Endothelial cell (in vitro differentiated cells): ENCODE measurements around the gene SUSD1. TPM values are rescaled to one million over a fixed set of nuclear protein-coding genes. Genes with fewer than 3 reads are reported as not detected.

Source experiments
- DNase-seq: peaks from one replicate; pipeline ENCODE4 v3.0.0; 2021; ENCODE audit warnings: low spot score
- H3K27ac Mint-ChIP-seq: one replicate; pipeline ENCODE4 v1.8.0; 2021; ENCODE audit warnings: mixed read lengths, inconsistent platforms; ENCODE audit not compliant: unreplicated experiment
- H3K27me3 Mint-ChIP-seq: one replicate; pipeline ENCODE4 v1.8.0; 2021; ENCODE audit warnings: mild to moderate bottlenecking, moderate library complexity, mixed read lengths, inconsistent platforms; ENCODE audit not compliant: unreplicated experiment
- H3K36me3 Mint-ChIP-seq: one replicate; pipeline ENCODE4 v1.8.0; 2021; ENCODE audit warnings: mild to moderate bottlenecking, low read depth, mixed read lengths, inconsistent platforms; ENCODE audit not compliant: unreplicated experiment
- H3K4me1 Mint-ChIP-seq: one replicate; pipeline ENCODE4 v1.8.0; 2021; ENCODE audit warnings: mild to moderate bottlenecking, mixed read lengths, inconsistent platforms; ENCODE audit not compliant: unreplicated experiment
- H3K4me3 Mint-ChIP-seq: one replicate; pipeline ENCODE4 v1.8.0; 2021; ENCODE audit warnings: mild to moderate bottlenecking, mixed read lengths, inconsistent platforms; ENCODE audit not compliant: unreplicated experiment
- H3K9me3 Mint-ChIP-seq: one replicate; pipeline ENCODE4 v1.8.0; 2021; ENCODE audit warnings: mixed read lengths, inconsistent platforms; ENCODE audit not compliant: unreplicated experiment
- total RNA-seq: library from RNA; stranded (reverse); fragmentation: NEBNext Ultra II Directional; extraction: Animal tissue kit (Norgen Biotek cat#: 25700); gene quantifications from one replicate; pipeline ENCODE4 v1.2.1, GENCODE V29; 2021; ENCODE audit not compliant: unreplicated experiment
- TF ChIP-seq, protein P1 (sequence below): fragments of 200-600 bp; sonication (generic); IDR thresholded peaks from one replicate; pipeline ENCODE4 v1.5.0; 2021; ENCODE audit warnings: antibody characterized with exemption; ENCODE audit not compliant: unreplicated experiment

The SUSD1 gene
- total RNA-seq, 1 donor from 2014 or later = 5.7 TPM

DNA sequence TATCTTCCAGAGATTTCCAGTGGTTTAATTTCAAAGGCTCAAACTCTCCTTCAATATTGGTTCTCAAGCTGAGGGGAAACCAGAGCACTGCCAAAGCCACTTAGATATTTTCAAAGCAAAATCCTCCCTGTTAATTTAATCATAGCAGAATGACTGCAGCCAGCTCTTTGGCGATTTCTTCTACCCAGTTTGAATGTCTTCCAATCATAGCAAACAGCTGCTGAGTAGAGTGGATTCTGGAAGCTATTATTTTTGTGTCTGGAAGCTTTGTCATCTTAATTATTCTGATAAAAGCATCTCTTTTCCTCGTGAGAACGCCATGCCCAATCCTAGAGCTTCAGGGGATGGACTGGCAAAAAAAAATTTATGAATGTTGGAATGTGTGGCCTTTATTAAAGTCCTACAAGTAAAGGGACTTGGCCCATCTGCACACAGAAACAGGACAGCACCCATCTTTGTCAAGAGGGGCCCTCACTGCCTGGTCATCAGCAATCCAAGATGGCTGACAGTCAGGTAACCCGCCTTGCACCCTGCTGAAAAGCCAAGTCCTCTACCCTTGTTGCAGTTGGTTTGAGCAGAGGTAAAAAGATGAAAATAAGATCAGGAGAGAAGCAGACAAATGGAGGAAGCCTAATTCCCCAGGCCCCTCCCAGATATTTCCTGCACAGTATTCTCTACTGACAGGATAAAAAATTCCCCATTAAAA, 125.1 kb downstream of the SUSD1 start:
- TF ChIP-seq, protein P1, sequence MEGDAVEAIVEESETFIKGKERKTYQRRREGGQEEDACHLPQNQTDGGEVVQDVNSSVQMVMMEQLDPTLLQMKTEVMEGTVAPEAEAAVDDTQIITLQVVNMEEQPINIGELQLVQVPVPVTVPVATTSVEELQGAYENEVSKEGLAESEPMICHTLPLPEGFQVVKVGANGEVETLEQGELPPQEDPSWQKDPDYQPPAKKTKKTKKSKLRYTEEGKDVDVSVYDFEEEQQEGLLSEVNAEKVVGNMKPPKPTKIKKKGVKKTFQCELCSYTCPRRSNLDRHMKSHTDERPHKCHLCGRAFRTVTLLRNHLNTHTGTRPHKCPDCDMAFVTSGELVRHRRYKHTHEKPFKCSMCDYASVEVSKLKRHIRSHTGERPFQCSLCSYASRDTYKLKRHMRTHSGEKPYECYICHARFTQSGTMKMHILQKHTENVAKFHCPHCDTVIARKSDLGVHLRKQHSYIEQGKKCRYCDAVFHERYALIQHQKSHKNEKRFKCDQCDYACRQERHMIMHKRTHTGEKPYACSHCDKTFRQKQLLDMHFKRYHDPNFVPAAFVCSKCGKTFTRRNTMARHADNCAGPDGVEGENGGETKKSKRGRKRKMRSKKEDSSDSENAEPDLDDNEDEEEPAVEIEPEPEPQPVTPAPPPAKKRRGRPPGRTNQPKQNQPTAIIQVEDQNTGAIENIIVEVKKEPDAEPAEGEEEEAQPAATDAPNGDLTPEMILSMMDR = no peak
- Mint-ChIP-seq H3K27ac (no peak overlapping the region), H3K4me3 (no peak overlapping the region), H3K4me1 (peaks cover 4% of the 10 kb centered on the region), H3K27me3 (no peaks in the 10 kb centered on the region), H3K36me3 (no peaks in the 10 kb centered on the region), H3K9me3 (no peaks in the 10 kb centered on the region)
- DNase-seq = no peak

DNA sequence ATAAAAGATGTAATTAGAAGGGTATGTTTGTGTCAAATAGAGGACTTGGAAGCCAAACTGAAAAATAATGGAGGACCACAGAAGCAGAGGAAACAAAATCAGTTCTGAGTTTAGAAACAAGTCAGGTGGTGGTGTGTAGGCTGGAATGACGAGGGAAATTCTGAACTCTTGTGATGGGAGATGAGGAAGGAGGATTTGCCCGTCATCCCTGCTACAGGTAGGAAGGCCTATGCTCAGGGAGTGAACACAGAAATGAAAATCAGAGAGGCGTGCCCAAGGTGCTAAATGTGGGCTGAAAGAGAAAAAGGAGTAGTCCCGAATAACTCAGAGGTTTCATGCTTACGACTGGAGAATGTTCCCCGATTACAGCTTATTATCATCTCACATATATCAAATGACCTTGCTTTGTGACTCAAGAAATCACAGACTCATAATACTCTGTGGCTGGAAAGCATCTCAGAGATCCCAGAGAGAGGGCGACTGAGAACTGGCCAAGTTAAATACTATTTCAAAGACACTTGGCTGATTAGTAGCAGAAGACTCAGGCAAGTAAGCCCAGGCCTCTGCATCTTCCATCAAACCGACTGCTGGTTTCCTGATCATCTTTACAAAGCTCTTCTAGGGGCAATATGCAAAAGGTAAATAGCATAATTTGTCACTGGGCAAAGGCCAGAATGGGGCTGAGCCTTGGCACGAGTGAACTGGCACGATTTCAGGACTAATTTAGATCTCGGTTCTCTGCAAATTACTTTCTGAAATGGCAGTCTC, 126.0 kb downstream of the SUSD1 start:
- H3K36me3 Mint-ChIP-seq = no peaks in the 10 kb centered on the region
- peaks cover 4% of the 10 kb centered on the region for H3K4me1 Mint-ChIP-seq
- H3K27ac Mint-ChIP-seq = no peak overlapping the region
- no peak for DNase-seq
- no peak overlapping the region for H3K4me3 Mint-ChIP-seq
- no peaks in the 10 kb centered on the region for H3K27me3 Mint-ChIP-seq
- H3K9me3 Mint-ChIP-seq = no peaks in the 10 kb centered on the region
- TF ChIP-seq, protein P1 = no peak

DNA sequence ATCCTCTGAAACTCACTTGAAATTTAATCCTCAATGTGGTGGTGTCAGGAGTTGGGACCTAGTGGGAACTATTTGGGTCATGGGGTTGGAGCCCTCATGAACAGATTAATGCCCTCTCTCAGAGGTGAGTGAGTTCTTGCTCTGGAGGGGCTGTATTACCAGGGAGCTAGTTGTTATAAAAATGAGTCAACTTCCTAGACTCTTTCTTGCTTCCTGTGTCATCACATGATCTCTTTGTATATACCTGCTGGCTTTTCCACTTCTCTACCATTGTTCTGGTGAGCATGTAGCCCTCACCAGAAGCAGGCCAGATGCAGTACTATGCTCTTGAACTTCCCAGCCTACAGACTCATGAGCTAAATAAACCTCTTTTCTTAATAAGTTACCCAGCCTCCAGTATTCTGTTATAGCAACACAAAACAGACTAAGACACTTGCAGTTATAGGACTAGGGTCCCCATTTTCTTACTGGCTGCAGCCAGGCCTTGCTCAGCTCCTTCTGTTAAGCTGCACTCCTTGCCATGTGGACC, 127.5 kb downstream of the SUSD1 start:
- DNase-seq = no peak
- Mint-ChIP-seq H3K36me3 (no peaks in the 10 kb centered on the region), H3K27ac (no peak overlapping the region), H3K27me3 (no peaks in the 10 kb centered on the region), H3K9me3 (no peaks in the 10 kb centered on the region), H3K4me3 (no peak overlapping the region), H3K4me1 (peaks cover 4% of the 10 kb centered on the region)
- TF ChIP-seq, protein P1 = no peak

DNA sequence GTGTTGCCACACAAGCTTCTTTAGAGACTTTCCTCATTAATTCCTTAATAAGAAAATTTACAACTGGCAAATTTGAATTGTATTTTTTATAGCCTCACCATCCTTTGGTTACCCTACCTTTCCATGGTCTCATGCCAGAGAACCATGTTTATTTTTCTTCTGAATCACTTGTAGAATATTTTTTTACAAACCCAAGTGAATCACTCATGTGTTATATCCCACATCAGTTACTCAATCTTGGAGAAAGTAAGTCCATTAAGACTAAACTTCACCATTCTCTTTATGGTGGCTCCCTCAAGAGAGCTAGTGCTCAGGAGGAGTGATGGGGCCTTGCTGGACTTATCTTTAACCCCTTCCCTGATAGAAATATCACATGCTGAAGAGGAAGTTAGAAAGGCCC, 128.9 kb downstream of the SUSD1 start:
- H3K36me3 Mint-ChIP-seq = peaks cover 4% of the 10 kb centered on the region
- no peaks in the 10 kb centered on the region for H3K27me3 Mint-ChIP-seq
- no peak overlapping the region for H3K27ac Mint-ChIP-seq
- peaks cover 10% of the 10 kb centered on the region for H3K4me1 Mint-ChIP-seq
- H3K9me3 Mint-ChIP-seq = no peaks in the 10 kb centered on the region
- H3K4me3 Mint-ChIP-seq = no peak overlapping the region
- TF ChIP-seq, protein P1 = no peak
- DNase-seq = no peak

DNA sequence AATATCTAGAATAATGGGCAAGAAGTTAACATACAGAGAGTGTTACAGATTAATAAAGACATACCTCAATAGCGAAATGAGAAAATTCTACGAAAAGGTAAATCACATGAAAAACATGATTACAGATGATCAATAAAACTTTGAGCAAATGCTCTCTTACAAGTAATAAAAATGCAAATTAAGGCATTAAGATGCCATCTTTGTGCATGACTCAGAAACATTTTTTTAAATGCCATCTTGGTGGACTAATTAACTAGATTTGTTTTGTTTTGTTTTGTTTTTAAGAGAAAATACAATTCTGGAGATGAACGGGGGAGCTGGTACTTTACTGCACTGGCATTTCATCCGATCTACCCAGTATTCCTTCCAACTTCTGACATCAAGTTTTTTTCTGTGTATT, 130.2 kb downstream of the SUSD1 start:
- peaks cover 4% of the 10 kb centered on the region for H3K36me3 Mint-ChIP-seq
- no peak for DNase-seq
- TF ChIP-seq, protein P1 = no peak
- peaks cover 3% of the 10 kb centered on the region for H3K27me3 Mint-ChIP-seq
- H3K9me3 Mint-ChIP-seq = no peaks in the 10 kb centered on the region
- H3K4me3 Mint-ChIP-seq = no peak overlapping the region
- H3K4me1 Mint-ChIP-seq = peaks cover 7% of the 10 kb centered on the region
- no peak overlapping the region for H3K27ac Mint-ChIP-seq
